ENCODE data around the gene LYSMD2. TPM values are rescaled to one million over a fixed set of nuclear protein-coding genes. Genes with fewer than 3 reads are reported as not detected.

Gene LYSMD2
- total and polyA plus RNA-seq, 2 donors from 2014 or later: 11.7 to 21.5 TPM

DNA sequence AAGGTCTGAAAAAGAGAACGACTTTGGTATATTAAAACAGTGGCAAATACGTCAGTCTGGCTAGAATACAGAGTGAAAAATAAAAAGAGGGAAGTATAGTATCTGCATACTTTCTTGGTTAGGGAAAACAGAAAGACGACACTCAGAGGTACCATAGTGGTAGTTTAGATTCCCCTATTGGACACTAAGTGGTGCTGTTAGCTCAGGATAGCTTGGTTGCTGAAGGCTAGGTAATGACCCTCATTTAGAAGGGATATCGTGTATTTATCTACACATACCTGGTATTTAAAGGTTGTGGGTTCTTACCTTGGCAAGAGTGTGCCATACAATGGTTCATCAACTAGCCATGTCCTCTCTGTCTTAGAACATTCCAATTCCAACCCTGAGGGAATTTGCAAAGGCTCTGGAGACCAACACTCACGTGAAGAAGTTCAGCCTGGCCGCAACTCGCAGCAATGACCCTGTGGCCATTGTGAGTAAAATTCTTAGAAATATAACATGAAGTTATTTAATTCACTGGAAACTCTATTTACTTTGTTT lies 45.0 kb upstream of the LYSMD2 start:
- TF ChIP-seq CTCF (IDR thresholded peaks at IDR 0.05; ENCODE audit: borderline replicate concordance, extremely low read depth, insufficient read depth): no peak
- DNase-seq (no peak), FAIRE-seq (no peak)
- H3K36me3 ChIP-seq (ENCODE audit: control insufficient read depth in 2 of 3, insufficient read depth in 3 of 3, low read length in 3 of 3): no peaks in the 10 kb centered on the region
- H3K4me3 ChIP-seq (ENCODE audit: low read length in 3 of 3): no peak overlapping the region
- H3K9me3 ChIP-seq (ENCODE audit: control insufficient read depth in 2 of 3, insufficient read depth in 1 of 3, low read length in 3 of 3): no peaks in the 10 kb centered on the region
- H3K27ac ChIP-seq (ENCODE audit: low read depth in 2 of 2, low read length in 2 of 2): no peak overlapping the region
- intact Hi-C loops (cut with DNase I): no loop called here
- H3K4me1 ChIP-seq (ENCODE audit: control insufficient read depth in 2 of 3, insufficient read depth in 2 of 3, low read depth in 1 of 3, low read length in 3 of 3): no peaks in the 10 kb centered on the region
- no peak overlapping the region for H3K9ac ChIP-seq (ENCODE audit: low read length in 3 of 3)
- no peaks in the 10 kb centered on the region for H3K27me3 ChIP-seq (ENCODE audit: control insufficient read depth, insufficient read depth, low read length)

GRCh38 chr15:51781506-51781905 lies 44.1 kb upstream of the LYSMD2 start:
- no peak overlapping the region for H3K27ac ChIP-seq (ENCODE audit: low read depth in 2 of 2, low read length in 2 of 2)
- H3K27me3 ChIP-seq (ENCODE audit: control insufficient read depth, insufficient read depth, low read length): no peaks in the 10 kb centered on the region
- H3K4me3 ChIP-seq (ENCODE audit: low read length in 3 of 3): no peak overlapping the region
- H3K9ac ChIP-seq (ENCODE audit: low read length in 3 of 3): no peak overlapping the region
- DNase-seq (no peak), FAIRE-seq (no peak)
- no peaks in the 10 kb centered on the region for H3K9me3 ChIP-seq (ENCODE audit: control insufficient read depth in 2 of 3, insufficient read depth in 1 of 3, low read length in 3 of 3)
- no peaks in the 10 kb centered on the region for H3K4me1 ChIP-seq (ENCODE audit: control insufficient read depth in 2 of 3, insufficient read depth in 2 of 3, low read depth in 1 of 3, low read length in 3 of 3)
- H3K36me3 ChIP-seq (ENCODE audit: control insufficient read depth in 2 of 3, insufficient read depth in 3 of 3, low read length in 3 of 3): no peaks in the 10 kb centered on the region
- intact Hi-C loops (cut with DNase I): no loop called here
- TF ChIP-seq CTCF (IDR thresholded peaks at IDR 0.05; ENCODE audit: borderline replicate concordance, extremely low read depth, insufficient read depth): no peak

DNA sequence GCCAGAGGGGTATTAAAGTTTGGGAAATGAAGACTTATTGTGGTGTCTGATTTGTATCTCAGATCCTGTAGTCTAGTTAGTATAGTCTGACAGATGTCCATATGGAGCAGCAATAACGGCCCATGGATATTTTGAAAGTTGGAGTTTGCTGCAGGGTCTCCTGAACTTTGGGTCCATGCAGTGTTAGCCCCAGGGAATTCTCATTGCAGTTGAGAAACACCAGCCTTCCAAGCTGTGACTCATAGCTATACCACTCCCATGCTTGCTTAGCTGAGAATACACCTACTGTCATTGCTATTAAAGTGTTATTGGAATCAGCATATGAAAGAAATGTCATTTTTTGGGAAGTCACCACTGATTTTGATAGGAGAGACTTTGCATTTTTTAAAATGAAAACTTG lies 43.2 kb upstream of the LYSMD2 start:
- no peak overlapping the region for H3K9ac ChIP-seq (ENCODE audit: low read length in 3 of 3)
- H3K36me3 ChIP-seq (ENCODE audit: control insufficient read depth in 2 of 3, insufficient read depth in 3 of 3, low read length in 3 of 3): no peaks in the 10 kb centered on the region
- DNase-seq (no peak), FAIRE-seq (no peak)
- H3K27me3 ChIP-seq (ENCODE audit: control insufficient read depth, insufficient read depth, low read length): no peaks in the 10 kb centered on the region
- intact Hi-C loops (cut with DNase I): no loop called here
- H3K27ac ChIP-seq (ENCODE audit: low read depth in 2 of 2, low read length in 2 of 2): no peak overlapping the region
- TF ChIP-seq CTCF (IDR thresholded peaks at IDR 0.05; ENCODE audit: borderline replicate concordance, extremely low read depth, insufficient read depth): no peak
- no peaks in the 10 kb centered on the region for H3K4me1 ChIP-seq (ENCODE audit: control insufficient read depth in 2 of 3, insufficient read depth in 2 of 3, low read depth in 1 of 3, low read length in 3 of 3)
- H3K4me3 ChIP-seq (ENCODE audit: low read length in 3 of 3): no peak overlapping the region
- no peaks in the 10 kb centered on the region for H3K9me3 ChIP-seq (ENCODE audit: control insufficient read depth in 2 of 3, insufficient read depth in 1 of 3, low read length in 3 of 3)
